ENCODE data around the gene MYL7. TPM values are rescaled to one million over a fixed set of nuclear protein-coding genes. Genes with fewer than 3 reads are reported as not detected.

Gene MYL7
- total RNA-seq, 2 experiments from 2014 or later = not detected

DNA sequence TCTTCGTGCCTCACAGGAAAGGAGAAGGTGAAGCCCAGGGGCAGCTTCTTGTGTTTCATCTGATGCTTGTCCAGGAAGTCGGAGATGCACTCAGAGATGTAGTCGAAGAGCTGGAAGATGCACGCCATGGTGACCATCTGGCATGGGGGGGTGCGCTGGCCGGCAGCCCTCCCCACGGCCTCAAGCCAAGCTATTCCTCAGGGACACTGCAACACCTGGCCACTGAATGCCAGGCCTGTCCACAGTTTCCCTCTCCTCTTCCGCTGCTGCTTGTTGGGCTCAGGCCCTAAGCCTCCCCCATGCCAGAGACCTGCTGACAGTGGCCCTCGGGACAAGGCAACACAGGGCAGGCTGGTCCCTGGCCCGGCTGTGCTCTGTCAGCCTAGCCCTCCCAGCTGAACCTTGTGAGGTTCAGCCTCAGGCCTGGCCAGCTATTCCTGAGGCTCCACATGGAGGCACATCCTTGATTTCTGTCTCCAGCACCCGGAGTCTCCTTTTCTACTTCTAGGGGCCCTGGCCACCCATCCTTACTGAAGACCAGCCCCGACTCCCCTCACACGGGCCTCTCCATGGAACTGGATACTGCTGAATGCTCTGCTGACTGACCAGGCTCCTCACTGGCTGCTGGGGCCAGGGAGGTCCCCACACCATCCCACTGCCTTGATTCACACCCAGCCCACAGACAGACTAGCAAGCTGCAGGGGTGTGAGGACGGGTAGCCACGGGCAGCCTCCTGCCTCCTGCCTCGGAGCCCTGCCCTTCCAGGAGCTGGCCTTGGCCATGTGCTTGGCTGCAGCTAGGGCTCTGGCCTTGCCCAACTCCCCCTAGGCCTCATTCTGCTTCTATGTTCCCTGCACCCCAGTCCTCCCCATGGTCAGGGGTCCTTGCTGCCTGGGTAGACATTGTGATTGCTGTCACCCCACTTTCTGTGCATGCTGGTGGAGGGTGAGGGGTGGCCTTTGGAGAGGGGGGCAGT, 10.1 kb upstream of the MYL7 start:
- DNase-seq = no peak
- no peak overlapping the region for H3K4me3 Mint-ChIP-seq
- POLR2A ChIA-PET = interaction anchor here (0.9 kb wide), 1 partner anchor 11 kb away, joined by 3 read pairs; no protein-coding TSS in a partner anchor

DNA sequence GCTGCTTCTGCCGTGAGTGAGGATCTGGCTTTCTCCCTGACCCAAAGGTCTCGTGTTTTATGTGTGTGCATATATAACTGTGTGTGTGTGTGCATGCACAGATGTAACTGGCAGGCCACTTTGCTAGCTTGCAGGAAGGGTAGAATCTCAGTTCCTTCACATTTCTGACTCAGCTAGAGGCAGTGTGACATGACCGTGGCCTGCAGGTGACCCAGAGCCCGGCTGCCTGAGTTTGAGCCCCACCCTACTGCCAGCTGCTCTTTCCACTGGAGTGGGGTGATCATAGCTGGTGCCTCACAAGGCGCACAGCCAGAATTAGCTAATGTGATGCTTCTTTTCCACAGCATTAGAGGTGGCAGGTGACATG, 9.3 kb upstream of the MYL7 start:
- POLR2A ChIA-PET = interaction anchor here (0.9 kb wide), 1 partner anchor 10 kb away, joined by 3 read pairs; no protein-coding TSS in a partner anchor
- Mint-ChIP-seq H3K27me3 (peaks cover under 1% of the 10 kb centered on the region), H3K36me3 (ENCODE audit: low read depth) (no peaks in the 10 kb centered on the region), H3K4me3 (no peak overlapping the region), H3K27ac (no peak overlapping the region), H3K9me3 (no peaks in the 10 kb centered on the region), H3K4me1 (peaks cover 5% of the 10 kb centered on the region)
- CTCF ChIA-PET = no interaction called here
- no peak for DNase-seq

More for the DNA sequence above, 10.1 kb upstream of the MYL7 start:
- Mint-ChIP-seq H3K4me1 (peaks cover 2% of the 10 kb centered on the region), H3K27me3 (no peaks in the 10 kb centered on the region), H3K27ac (no peak overlapping the region), H3K36me3 (ENCODE audit: low read depth) (no peaks in the 10 kb centered on the region), H3K9me3 (no peaks in the 10 kb centered on the region)
- CTCF ChIA-PET = no interaction called here

- Mint-ChIP-seq H3K27ac (no peak overlapping the region), H3K36me3 (ENCODE audit: low read depth) (no peaks in the 10 kb centered on the region), H3K4me1 (peaks cover 6% of the 10 kb centered on the region), H3K4me3 (no peak overlapping the region), H3K27me3 (peaks cover 7% of the 10 kb centered on the region), H3K9me3 (no peaks in the 10 kb centered on the region)
- CTCF ChIA-PET = no interaction called here
- no peak for DNase-seq
- POLR2A ChIA-PET = no interaction called here
These were observed 8.7 kb upstream of the MYL7 start for GRCh38 chr7:44149571-44150465.

- Mint-ChIP-seq H3K27me3 (peaks cover 10% of the 10 kb centered on the region), H3K4me3 (no peak overlapping the region), H3K9me3 (no peaks in the 10 kb centered on the region), H3K27ac (no peak overlapping the region), H3K4me1 (peaks cover 6% of the 10 kb centered on the region), H3K36me3 (ENCODE audit: low read depth) (no peaks in the 10 kb centered on the region)
- no peak for DNase-seq
- ChIA-PET POLR2A (no interaction called here), CTCF (no interaction called here)
These were observed 7.9 kb upstream of the MYL7 start for GRCh38 chr7:44148961-44149536.

GRCh38 chr7:44148166-44148565, 7.0 kb upstream of the MYL7 start:
- no peak for DNase-seq
- ChIA-PET POLR2A (no interaction called here), CTCF (no interaction called here)
- Mint-ChIP-seq H3K4me3 (no peak overlapping the region), H3K4me1 (peaks cover 6% of the 10 kb centered on the region), H3K27ac (no peak overlapping the region), H3K36me3 (ENCODE audit: low read depth) (no peaks in the 10 kb centered on the region), H3K27me3 (peaks cover 17% of the 10 kb centered on the region), H3K9me3 (no peaks in the 10 kb centered on the region)

DNA sequence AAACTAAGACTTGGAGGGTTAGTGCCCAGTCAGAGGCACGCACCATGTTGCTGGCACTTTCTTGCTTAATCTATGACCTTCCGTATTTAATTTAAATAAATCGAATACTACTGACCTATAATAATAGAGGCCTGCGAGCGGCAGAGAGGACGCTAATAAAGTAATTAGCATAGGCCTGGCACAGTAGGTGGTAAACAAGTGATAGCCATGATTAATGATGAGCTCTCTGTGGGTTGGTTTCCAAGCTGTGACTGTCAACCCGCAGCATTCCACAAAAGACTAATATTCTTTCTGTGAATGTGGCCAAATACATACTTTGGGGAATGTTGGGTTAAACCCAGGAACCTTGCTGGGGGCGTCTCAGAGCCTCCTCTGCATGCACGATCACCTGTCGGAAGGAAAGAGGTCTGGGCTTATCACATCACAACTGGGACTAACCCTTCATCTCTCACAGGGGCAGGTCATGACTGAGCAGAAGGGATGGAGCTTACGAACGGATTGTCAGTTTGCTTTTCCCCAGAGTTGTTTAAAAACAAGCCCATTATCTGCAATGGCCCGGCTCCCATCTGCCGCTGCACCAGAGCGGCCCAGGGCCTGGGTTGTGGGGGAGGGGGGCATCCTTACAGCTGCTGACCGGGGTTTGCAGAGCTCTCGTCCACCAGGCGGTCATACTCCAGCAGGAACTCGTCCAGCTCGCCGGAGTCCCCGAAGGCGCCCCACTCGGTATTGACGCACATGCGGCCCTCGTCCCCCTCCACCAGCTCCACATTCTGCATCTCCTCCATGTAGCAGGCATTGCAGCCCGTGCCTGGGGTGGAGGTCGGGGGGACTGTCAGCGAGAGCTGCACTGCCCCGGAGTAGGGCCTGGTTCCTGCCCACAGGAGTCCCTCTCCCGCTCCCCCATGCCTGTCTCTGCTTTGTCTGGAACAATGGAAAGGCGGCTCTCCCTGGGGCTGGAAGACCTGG, 6.2 kb upstream of the MYL7 start:
- H3K4me3 Mint-ChIP-seq = no peak overlapping the region
- ChIA-PET POLR2A (interaction anchor here (1.1 to 1.5 kb wide), 2 partner anchors 13 to 16 kb away, joined by 3 to 4 read pairs; no protein-coding TSS in a partner anchor), CTCF (interaction anchor here (0.6 kb wide), 1 partner anchor 373 kb away, joined by 3 read pairs; no protein-coding TSS in a partner anchor)
- H3K27me3 Mint-ChIP-seq = peaks cover 17% of the 10 kb centered on the region
- DNase-seq = no peak
- H3K36me3 Mint-ChIP-seq (ENCODE audit: low read depth) = no peaks in the 10 kb centered on the region
- H3K27ac Mint-ChIP-seq = no peak overlapping the region
- H3K4me1 Mint-ChIP-seq = peaks cover 6% of the 10 kb centered on the region
- no peaks in the 10 kb centered on the region for H3K9me3 Mint-ChIP-seq

DNA sequence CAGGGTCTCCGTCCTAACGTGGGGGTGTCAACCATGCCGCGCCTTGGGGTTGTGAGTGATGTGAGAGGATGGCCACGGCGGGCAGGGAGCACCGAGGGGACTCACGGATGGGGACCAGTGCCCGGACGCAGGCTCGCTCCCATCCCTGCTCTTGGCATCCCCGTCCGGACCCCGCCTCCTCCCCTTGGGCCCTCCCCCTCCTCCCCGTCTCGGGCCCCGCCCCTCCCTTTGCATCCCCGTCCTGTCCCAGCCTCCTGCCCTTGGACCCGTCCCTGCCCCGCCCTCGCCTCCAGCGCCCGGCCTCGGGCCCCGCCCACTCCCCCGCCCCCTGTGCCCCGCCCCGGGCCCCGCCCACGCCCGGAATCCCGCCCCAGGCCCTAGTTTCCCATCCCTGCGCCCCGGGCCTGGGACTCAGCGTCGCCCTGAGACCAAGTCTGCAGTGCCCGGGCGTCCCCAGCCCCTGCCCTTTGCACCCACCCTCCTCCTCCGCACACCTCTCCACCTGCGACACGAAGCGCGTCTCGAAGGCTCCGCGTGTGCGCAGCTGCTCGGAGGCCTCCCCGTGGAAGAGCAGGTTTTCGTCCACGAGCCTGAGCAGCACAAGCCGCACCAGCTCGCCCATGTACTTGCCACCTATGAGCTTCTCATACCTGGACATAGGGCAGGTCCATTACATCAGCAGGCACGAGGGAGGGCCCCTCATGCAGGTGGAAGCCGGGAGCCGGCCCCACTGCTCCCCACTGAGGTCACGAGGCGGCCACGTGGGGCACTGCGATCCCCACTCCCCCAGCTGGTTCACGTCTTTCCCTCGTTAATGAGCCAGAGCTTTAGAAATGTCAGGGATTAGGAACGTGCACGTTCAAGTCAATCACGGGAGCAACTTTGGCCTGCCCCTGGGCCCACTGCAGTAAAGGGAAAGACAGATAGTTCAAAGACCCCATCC, 5.1 kb upstream of the MYL7 start:
- ChIA-PET POLR2A (interaction anchor here (1.1 to 1.5 kb wide), 2 partner anchors 14 to 15 kb away, joined by 3 to 4 read pairs; no protein-coding TSS in a partner anchor), CTCF (interaction anchor here (0.6 kb wide), 1 partner anchor 374 kb away, joined by 3 read pairs; no protein-coding TSS in a partner anchor)
- H3K9me3 Mint-ChIP-seq = no peaks in the 10 kb centered on the region
- DNase-seq = peak; percentile 69
- no peak overlapping the region for H3K27ac Mint-ChIP-seq
- peaks cover 17% of the 10 kb centered on the region for H3K27me3 Mint-ChIP-seq
- peak overlapping the region; percentile 39 for H3K4me3 Mint-ChIP-seq
- H3K36me3 Mint-ChIP-seq (ENCODE audit: low read depth) = no peaks in the 10 kb centered on the region
- peaks cover 6% of the 10 kb centered on the region for H3K4me1 Mint-ChIP-seq

GRCh38 chr7:44145479-44145968, 4.4 kb upstream of the MYL7 start:
- no peaks in the 10 kb centered on the region for H3K9me3 Mint-ChIP-seq
- H3K27me3 Mint-ChIP-seq = peaks cover 17% of the 10 kb centered on the region
- DNase-seq = peak; percentile 38
- CTCF ChIA-PET = no interaction called here
- no peak overlapping the region for H3K27ac Mint-ChIP-seq
- POLR2A ChIA-PET = no interaction called here
- peak overlapping the region; percentile 39 for H3K4me3 Mint-ChIP-seq
- peaks cover 6% of the 10 kb centered on the region for H3K4me1 Mint-ChIP-seq
- no peaks in the 10 kb centered on the region for H3K36me3 Mint-ChIP-seq (ENCODE audit: low read depth)

DNA sequence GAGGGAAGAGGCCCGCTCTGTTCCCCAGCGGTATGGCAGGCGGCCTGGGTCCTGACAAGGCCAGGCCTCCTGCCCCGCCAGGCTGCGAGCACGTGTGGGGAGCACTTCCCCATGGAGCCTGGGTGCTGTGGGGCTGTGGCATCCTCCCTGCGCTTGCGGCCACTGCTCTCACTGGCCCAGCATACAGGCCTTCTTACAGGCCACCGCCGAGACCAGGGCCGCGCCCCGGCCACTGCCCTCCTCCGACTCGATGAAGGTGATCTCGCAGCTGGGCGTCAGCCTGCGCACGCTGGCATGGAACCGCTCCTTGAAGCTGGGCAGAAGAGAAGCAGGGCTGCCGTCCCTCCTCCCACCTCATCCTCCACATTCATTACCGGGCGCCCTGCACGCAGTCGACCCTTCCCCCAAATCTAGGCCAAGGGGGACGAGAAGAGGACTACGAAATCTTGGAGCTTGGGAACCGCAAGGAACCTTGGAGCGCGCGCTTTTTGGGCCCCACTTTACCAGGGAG, 3.9 kb upstream of the MYL7 start:
- CTCF ChIA-PET = no interaction called here

DNA sequence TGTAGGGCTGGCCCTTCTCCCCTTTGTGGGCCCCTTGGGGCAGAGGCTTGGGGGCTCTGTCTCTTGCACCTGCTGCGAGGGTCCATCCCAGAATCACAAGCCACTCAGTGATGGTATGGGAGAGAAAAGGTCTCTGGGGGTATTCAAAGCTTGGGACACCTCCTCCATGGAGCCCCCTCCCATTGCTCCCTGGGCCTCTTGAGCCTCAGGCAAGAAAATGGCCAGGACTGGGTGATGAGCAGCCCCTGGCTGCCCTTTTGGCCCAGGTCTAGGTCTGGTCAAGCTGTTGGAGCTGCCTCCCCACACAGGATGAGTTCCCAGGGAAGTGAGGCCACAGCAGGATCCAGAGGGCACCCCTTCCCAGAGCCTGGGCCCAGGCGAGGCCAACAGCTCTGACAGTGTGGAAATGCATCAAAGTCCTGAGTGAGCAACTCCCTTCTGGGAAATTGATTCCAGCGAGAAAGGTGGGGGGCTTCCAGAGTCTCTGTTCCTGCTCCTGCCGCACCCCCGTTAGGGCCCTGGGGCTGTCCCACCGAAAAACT, 3.4 kb upstream of the MYL7 start:
- H3K27ac Mint-ChIP-seq = no peak overlapping the region
- H3K4me1 Mint-ChIP-seq = peaks cover 6% of the 10 kb centered on the region
- H3K9me3 Mint-ChIP-seq = no peaks in the 10 kb centered on the region
- peaks cover 17% of the 10 kb centered on the region for H3K27me3 Mint-ChIP-seq
- no peaks in the 10 kb centered on the region for H3K36me3 Mint-ChIP-seq (ENCODE audit: low read depth)
- ChIA-PET CTCF (no interaction called here), POLR2A (interaction anchor here (0.9 kb wide), 1 partner anchor 21 kb away, joined by 3 read pairs; the partner anchor contains the start of gene POLD2)
- no peak overlapping the region for H3K4me3 Mint-ChIP-seq
- no peak for DNase-seq

More for the DNA sequence above, 3.9 kb upstream of the MYL7 start:
- DNase-seq = no peak
- POLR2A ChIA-PET = interaction anchor here (0.9 kb wide), 1 partner anchor 22 kb away, joined by 3 read pairs; the partner anchor contains the start of gene POLD2
- Mint-ChIP-seq H3K4me3 (no peak overlapping the region), H3K36me3 (ENCODE audit: low read depth) (no peaks in the 10 kb centered on the region), H3K4me1 (peaks cover 6% of the 10 kb centered on the region), H3K9me3 (no peaks in the 10 kb centered on the region), H3K27me3 (peaks cover 17% of the 10 kb centered on the region), H3K27ac (no peak overlapping the region)

Measured in activated CD4-positive, alpha-beta memory T cell treated with anti-CD3 and anti-CD28 coated beads, Interleukin-2, amount 10 ng/mL, durations not matched to agents 7 days and 5 days (primary cell).